H9 (cell line): Measurements from ENCODE around the gene PRDM2. TPM values are rescaled to one million over a fixed set of nuclear protein-coding genes. Genes with fewer than 3 reads are reported as not detected.

ENCODE experiments used
- DNase-seq: peaks from one replicate; pipeline ENCODE4 v3.0.0-alpha.2; 2017
- H2AFZ ChIP-seq: one replicate; pipeline ENCODE4 v1.6.1; 2013; ENCODE audit warnings: mild to moderate bottlenecking, low read length, control low read depth, moderate library complexity
- H2AK5ac ChIP-seq: 2 replicates; pipeline ENCODE4 v1.6.1; 2013; ENCODE audit warnings: low read length, control low read depth, mixed read lengths; ENCODE audit not compliant: insufficient read length
- H2BK120ac ChIP-seq: one replicate; pipeline ENCODE4 v1.6.1; 2013; ENCODE audit warnings: low read depth, mild to moderate bottlenecking, low read length, control low read depth, inconsistent platforms; ENCODE audit not compliant: poor library complexity, severe bottlenecking
- H2BK12ac ChIP-seq: 2 replicates; pipeline ENCODE4 v1.6.1; 2013; ENCODE audit warnings: low read length, control low read depth, mixed read lengths, low read depth; ENCODE audit not compliant: insufficient read length
- H2BK15ac ChIP-seq: 2 replicates; pipeline ENCODE4 v1.6.1; 2013; ENCODE audit warnings: low read depth, low read length, control low read depth
- H2BK20ac ChIP-seq: one replicate; pipeline ENCODE4 v1.6.1; 2013; ENCODE audit warnings: low read depth, mild to moderate bottlenecking, low read length, control low read depth, inconsistent platforms; ENCODE audit not compliant: poor library complexity, severe bottlenecking
- H2BK5ac ChIP-seq: 2 replicates; pipeline ENCODE4 v1.6.1; 2013; ENCODE audit warnings: low read length, control low read depth, mixed read lengths; ENCODE audit not compliant: insufficient read length
- H3K14ac ChIP-seq: 2 replicates; pipeline ENCODE4 v1.6.1; 2013; ENCODE audit warnings: low read length, control low read depth; ENCODE audit not compliant: insufficient read depth
- H3K18ac ChIP-seq: 2 replicates; pipeline ENCODE4 v1.6.1; 2013; ENCODE audit warnings: low read depth, mild to moderate bottlenecking, mixed read lengths, low read length, control low read depth; ENCODE audit not compliant: insufficient read length
- H3K23ac ChIP-seq: 2 replicates; pipeline ENCODE4 v1.6.1; 2013; ENCODE audit warnings: low read length, control low read depth, mixed read lengths, low read depth; ENCODE audit not compliant: insufficient read length
- H3K23me2 ChIP-seq: 2 replicates; pipeline ENCODE4 v1.6.1; 2013; ENCODE audit warnings: low read depth, mild to moderate bottlenecking, mixed read lengths, low read length, control low read depth; ENCODE audit not compliant: insufficient read length, poor library complexity, severe bottlenecking
- H3K27ac ChIP-seq: 2 replicates; pipeline ENCODE4 v1.5.1; 2013; ENCODE audit warnings: low read length, control low read depth, mixed read lengths, low read depth; ENCODE audit not compliant: insufficient read length
- H3K27me3 ChIP-seq: 2 replicates; pipeline ENCODE4 v1.6.1; 2013; ENCODE audit warnings: low read length, control low read depth, inconsistent platforms; ENCODE audit not compliant: insufficient read depth
- H3K4ac ChIP-seq: 2 replicates; pipeline ENCODE4 v1.6.1; 2013; ENCODE audit warnings: low read depth, mild to moderate bottlenecking, control low read depth, inconsistent platforms, low read length, moderate library complexity
- H3K4me1 ChIP-seq: 2 replicates; pipeline ENCODE4 v1.6.1; 2013; ENCODE audit warnings: low read length, control low read depth, inconsistent platforms; ENCODE audit not compliant: insufficient read depth
- H3K4me2 ChIP-seq: 2 replicates; pipeline ENCODE4 v1.6.1; 2013; ENCODE audit warnings: low read length, control low read depth, mixed read lengths; ENCODE audit not compliant: insufficient read length, insufficient read depth
- H3K56ac ChIP-seq: 2 replicates; pipeline ENCODE4 v1.6.1; 2013; ENCODE audit warnings: low read depth, mild to moderate bottlenecking, mixed read lengths, low read length, control low read depth; ENCODE audit not compliant: insufficient read length
- H3K79me1 ChIP-seq: 2 replicates; pipeline ENCODE4 v1.6.1; 2013; ENCODE audit warnings: low read depth, mild to moderate bottlenecking, moderate library complexity, low read length, control low read depth, inconsistent platforms; ENCODE audit not compliant: insufficient read depth, poor library complexity, severe bottlenecking
- H3K79me2 ChIP-seq: 2 replicates; pipeline ENCODE4 v1.6.1; 2013; ENCODE audit warnings: low read length, control low read depth, inconsistent platforms; ENCODE audit not compliant: insufficient read depth
- H3K9ac ChIP-seq: 2 replicates; pipeline ENCODE4 v1.6.1; 2013; ENCODE audit warnings: low read length, control low read depth, mixed read lengths; ENCODE audit not compliant: insufficient read length; ENCODE audit errors: extremely low read depth
- H3K9me3 ChIP-seq: one replicate; pipeline ENCODE4 v1.6.1; 2013; ENCODE audit warnings: low read depth, low read length, inconsistent platforms; ENCODE audit not compliant: control insufficient read depth
- H3T11ph ChIP-seq: one replicate; pipeline ENCODE4 v1.6.1; 2013; ENCODE audit warnings: mild to moderate bottlenecking, low read length, control low read depth, inconsistent platforms
- H4K20me1 ChIP-seq: one replicate; pipeline ENCODE4 v1.6.1; 2013; ENCODE audit not compliant: control insufficient read depth, insufficient read length, insufficient read depth
- H4K5ac ChIP-seq: 2 replicates; pipeline ENCODE4 v1.6.1; 2013; ENCODE audit warnings: low read depth, mild to moderate bottlenecking, mixed read lengths, low read length, control low read depth; ENCODE audit not compliant: insufficient read length
- H4K8ac ChIP-seq: replicated peaks from 2 replicates; pipeline ENCODE4 v1.6.1; 2013; ENCODE audit warnings: low read length, control low read depth, mixed read lengths, low read depth; ENCODE audit not compliant: insufficient read length
- H4K91ac ChIP-seq: 2 replicates; pipeline ENCODE4 v1.6.1; 2013; ENCODE audit warnings: low read depth, mild to moderate bottlenecking, moderate library complexity, mixed read lengths, low read length, control low read depth; ENCODE audit not compliant: insufficient read length
- H3K27ac Mint-ChIP-seq, 3 experiments: 2 replicates in 2 of 3; 3 replicates in 1 of 3; pipeline ENCODE4 v1.8.0; 2020 to 2021; ENCODE audit warnings: mixed read lengths in 3 of 3, mild to moderate bottlenecking in 1 of 3, moderate library complexity in 1 of 3
- H3K27me3 Mint-ChIP-seq: 2 replicates; pipeline ENCODE4 v1.8.0; 2021; ENCODE audit warnings: low read depth, mild to moderate bottlenecking, moderate library complexity, mixed read lengths
- H3K36me3 Mint-ChIP-seq, 3 experiments: 2 replicates in 2 of 3; 3 replicates in 1 of 3; pipeline ENCODE4 v1.8.0; 2020 to 2021; ENCODE audit warnings: low read depth in 3 of 3, mixed read lengths in 3 of 3; ENCODE audit not compliant: insufficient read depth in 1 of 3
- H3K4me1 Mint-ChIP-seq, 2 experiments: 2 replicates each; pipeline ENCODE4 v1.8.0; 2020; ENCODE audit warnings: mixed read lengths in 2 of 2
- H3K4me3 Mint-ChIP-seq, 2 experiments: 2 replicates in 1 of 2; 3 replicates in 1 of 2; pipeline ENCODE4 v1.8.0; 2020 to 2021; ENCODE audit warnings: mild to moderate bottlenecking in 2 of 2, mixed read lengths in 2 of 2, moderate library complexity in 1 of 2
- H3K9me3 Mint-ChIP-seq, 2 experiments: 2 replicates in 1 of 2; 3 replicates in 1 of 2; pipeline ENCODE4 v1.8.0; 2020; ENCODE audit warnings: mild to moderate bottlenecking in 2 of 2, mixed read lengths in 2 of 2, moderate library complexity in 1 of 2
- WGBS: extraction: QIAGEN DNeasy Blood & Tissue Kit; methylation state at CpG from one replicate; pipeline ENCODE4 v1.1.7; 2013; ENCODE audit warnings: missing lambda C conversion rate, low lambda C conversion rate, mixed read lengths; ENCODE audit not compliant: insufficient read length; ENCODE audit errors: extremely low coverage; 5-methylcytosine and 5-hydroxymethylcytosine counted together
- total RNA-seq: library from RNA; stranded (reverse); gene quantifications from 2 replicates; pipeline ENCODE4 v1.2.1, GENCODE V29; 2021
- TF ChIP-seq, protein P1 (sequence below): fragments of 200-600 bp; sonication (generic); conservative IDR thresholded peaks from 3 replicates; pipeline ENCODE4 v1.8.0; 2021; ENCODE audit warnings: antibody characterized with exemption, mild to moderate bottlenecking

Gene PRDM2
- total RNA-seq, 1 experiment from 2014 or later: 24.5 TPM

DNA sequence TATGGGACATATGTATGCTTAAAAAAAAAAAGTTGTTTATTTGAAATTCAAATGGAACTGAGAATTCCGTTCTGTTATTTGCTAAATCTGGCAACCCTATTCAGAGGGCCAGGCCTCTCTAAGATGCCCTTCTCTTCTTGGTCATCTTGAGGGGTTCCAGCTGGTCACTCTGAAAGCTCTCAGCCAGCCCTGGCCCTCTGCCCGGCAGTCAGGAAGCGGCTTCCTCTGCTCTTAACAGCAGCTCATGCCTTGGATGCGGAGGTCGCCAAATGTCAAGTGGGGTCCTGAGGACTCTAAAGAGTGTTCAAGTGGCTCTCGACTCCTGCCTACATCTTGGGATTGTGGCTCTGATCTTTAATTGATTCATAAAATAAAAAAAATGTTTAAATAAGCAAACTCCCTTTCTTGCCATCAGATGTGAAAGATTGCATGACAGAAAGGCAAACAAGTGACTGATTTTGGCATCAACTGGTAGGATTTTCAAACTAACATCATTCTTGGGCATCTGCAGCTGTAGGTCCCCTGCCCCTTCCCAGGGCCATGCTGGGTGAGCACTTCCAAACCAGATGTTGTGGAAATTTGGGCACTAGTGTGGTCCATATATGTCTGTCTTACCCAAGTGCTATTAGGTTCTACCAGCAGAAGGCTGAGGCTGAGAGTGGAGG, 130.8 kb downstream of the PRDM2 start:
- H3K9me3 Mint-ChIP-seq: no peaks in the 10 kb centered on the region
- Histone ChIP-seq H2AK5ac (no peak overlapping the region), H3K18ac (no peak overlapping the region), H4K20me1 (no peaks in the 10 kb centered on the region), H4K5ac (no peak overlapping the region), H3K79me1 (no peaks in the 10 kb centered on the region), H3K9me3 (no peaks in the 10 kb centered on the region), H2BK15ac (no peak overlapping the region), H3K4me2 (no peak overlapping the region), H2BK12ac (no peak overlapping the region), H3K56ac (no peak overlapping the region), H3K23me2 (no peaks in the 10 kb centered on the region), H2BK120ac (no peak overlapping the region), H3K79me2 (no peaks in the 10 kb centered on the region), H4K91ac (no peak overlapping the region), H2AFZ (no peak overlapping the region), H3K4me1 (no peaks in the 10 kb centered on the region), H2BK5ac (no peak overlapping the region), H3T11ph (no peak overlapping the region), H3K27me3 (peaks cover 3% of the 10 kb centered on the region; the same call in 1 of the 2 replicates), H3K4ac (no peak overlapping the region), H3K9ac (no peak overlapping the region), H3K14ac (no peak overlapping the region), H3K27ac (no peak overlapping the region), H3K23ac (no peak overlapping the region), H2BK20ac (no peak overlapping the region), H4K8ac (no peak overlapping the region)
- TF ChIP-seq, protein P1, sequence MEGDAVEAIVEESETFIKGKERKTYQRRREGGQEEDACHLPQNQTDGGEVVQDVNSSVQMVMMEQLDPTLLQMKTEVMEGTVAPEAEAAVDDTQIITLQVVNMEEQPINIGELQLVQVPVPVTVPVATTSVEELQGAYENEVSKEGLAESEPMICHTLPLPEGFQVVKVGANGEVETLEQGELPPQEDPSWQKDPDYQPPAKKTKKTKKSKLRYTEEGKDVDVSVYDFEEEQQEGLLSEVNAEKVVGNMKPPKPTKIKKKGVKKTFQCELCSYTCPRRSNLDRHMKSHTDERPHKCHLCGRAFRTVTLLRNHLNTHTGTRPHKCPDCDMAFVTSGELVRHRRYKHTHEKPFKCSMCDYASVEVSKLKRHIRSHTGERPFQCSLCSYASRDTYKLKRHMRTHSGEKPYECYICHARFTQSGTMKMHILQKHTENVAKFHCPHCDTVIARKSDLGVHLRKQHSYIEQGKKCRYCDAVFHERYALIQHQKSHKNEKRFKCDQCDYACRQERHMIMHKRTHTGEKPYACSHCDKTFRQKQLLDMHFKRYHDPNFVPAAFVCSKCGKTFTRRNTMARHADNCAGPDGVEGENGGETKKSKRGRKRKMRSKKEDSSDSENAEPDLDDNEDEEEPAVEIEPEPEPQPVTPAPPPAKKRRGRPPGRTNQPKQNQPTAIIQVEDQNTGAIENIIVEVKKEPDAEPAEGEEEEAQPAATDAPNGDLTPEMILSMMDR: no peak
- no peak for DNase-seq
- H3K27ac Mint-ChIP-seq: no peak overlapping the region
- no peak overlapping the region for H3K4me3 Mint-ChIP-seq
- H3K27me3 Mint-ChIP-seq: peaks cover 41% of the 10 kb centered on the region
- peaks cover 7 to 9% of the 10 kb centered on the region in 2 experiments for H3K4me1 Mint-ChIP-seq
- no CpG with 5 or more reads among the region's 6 CpGs for WGBS
- no peaks in the 10 kb centered on the region; a peak in 1 of 7 replicates for H3K36me3 Mint-ChIP-seq
